GM12874 (cell line): ENCODE data around the gene CSF1.

ENCODE experiments used
- TF ChIP-seq, protein P1 (sequence below): IDR thresholded peaks from 2 replicates; pipeline ENCODE4 v1.5.1; 2011; ENCODE audit warnings: low read depth, mild to moderate bottlenecking, control low read depth, low read length, moderate library complexity; ENCODE audit not compliant: insufficient read depth

Gene CSF1

DNA sequence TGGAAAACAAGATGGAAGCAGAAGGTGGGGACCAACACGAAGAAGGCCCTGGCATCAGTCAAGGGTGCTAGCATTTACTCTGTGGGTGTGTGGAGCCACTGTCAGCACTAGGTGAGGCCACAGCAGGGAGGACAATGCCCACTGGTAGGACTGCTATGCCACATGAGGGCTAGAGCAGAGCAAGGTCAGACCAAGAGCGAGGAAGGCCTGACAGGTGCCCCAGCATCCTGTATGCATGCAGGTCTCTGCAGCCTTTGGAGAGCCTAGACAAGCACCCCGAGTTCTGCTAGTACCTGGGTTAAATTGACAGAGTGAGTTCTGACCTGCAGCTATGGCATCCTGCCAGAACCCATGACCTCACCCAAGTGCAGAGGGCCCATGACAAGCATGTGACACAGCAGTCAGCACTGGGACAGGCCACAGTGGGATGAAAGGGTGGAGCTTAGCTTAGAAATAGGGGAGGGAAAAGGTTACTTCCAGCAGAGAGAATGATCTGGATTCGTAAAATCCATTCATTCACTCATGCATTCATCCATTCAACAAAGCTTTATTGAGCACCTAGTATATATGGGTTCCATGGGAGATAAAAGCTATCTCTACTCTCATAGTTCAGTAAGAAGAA lies 9.0 kb upstream of the CSF1 start:
- TF ChIP-seq, protein P1, sequence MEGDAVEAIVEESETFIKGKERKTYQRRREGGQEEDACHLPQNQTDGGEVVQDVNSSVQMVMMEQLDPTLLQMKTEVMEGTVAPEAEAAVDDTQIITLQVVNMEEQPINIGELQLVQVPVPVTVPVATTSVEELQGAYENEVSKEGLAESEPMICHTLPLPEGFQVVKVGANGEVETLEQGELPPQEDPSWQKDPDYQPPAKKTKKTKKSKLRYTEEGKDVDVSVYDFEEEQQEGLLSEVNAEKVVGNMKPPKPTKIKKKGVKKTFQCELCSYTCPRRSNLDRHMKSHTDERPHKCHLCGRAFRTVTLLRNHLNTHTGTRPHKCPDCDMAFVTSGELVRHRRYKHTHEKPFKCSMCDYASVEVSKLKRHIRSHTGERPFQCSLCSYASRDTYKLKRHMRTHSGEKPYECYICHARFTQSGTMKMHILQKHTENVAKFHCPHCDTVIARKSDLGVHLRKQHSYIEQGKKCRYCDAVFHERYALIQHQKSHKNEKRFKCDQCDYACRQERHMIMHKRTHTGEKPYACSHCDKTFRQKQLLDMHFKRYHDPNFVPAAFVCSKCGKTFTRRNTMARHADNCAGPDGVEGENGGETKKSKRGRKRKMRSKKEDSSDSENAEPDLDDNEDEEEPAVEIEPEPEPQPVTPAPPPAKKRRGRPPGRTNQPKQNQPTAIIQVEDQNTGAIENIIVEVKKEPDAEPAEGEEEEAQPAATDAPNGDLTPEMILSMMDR = no peak

- TF ChIP-seq, protein P1 = no peak
Measured at GRCh38 chr1:109902204-109902985, 8.3 kb upstream of the CSF1 start.

GRCh38 chr1:109903376-109903930 lies 7.2 kb upstream of the CSF1 start:
- TF ChIP-seq, protein P1 = no peak

DNA sequence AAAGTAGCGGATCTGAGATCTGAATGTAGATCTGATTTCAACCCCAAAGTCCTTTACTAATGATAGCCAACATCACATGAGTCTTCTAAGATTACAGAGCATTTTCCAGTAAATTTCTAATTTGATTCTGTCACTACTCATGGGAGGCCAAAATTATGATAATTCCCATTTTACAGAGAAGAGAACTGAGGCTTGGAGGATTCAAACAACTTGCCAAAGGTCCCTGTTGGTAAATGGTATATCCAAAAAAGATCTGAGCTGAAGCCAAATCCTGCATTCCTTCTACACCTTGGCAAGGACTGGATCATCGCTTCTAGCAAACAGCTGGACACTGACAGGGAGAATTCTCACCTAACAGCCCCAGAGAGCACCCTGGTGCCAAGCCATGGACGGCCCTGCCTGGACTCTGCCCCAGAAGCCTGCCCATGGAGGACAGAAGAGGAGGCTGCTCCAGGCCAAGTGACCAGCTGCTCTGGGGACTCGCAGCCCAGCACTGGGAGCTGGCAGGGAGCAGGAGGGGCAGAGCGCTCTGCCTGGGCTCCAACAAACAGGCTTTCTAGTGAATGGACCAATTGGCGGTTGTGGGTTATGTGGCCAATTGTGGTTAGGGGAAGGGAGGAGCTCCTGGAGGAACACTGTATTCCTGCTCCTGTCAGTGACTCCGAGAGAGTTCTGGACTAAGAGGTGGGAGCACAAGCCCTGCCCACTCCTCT lies 6.4 kb upstream of the CSF1 start:
- TF ChIP-seq, protein P1 = no peak

DNA sequence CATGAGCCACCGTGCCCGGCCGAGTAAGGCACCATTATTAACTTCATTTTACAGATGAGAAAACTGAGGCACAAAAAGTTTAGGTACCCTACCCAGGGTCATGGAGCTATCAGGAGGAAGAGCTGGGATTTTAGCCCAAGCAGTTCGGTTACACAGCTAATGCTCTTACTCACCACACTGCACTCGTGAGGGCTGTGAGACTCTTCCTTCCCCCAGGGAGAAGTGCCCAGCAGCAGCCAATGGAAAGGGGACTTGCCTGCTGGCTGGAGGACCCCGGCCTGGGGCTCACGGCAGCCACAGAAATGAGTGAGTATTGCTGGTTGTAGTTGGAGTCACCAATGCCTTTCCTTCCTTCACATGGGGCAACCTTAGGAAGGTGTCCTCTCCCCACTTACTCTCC lies 5.2 kb upstream of the CSF1 start:
- TF ChIP-seq, protein P1 = no peak

GRCh38 chr1:109906160-109906838 lies 4.3 kb upstream of the CSF1 start:
- TF ChIP-seq, protein P1 = no peak

DNA sequence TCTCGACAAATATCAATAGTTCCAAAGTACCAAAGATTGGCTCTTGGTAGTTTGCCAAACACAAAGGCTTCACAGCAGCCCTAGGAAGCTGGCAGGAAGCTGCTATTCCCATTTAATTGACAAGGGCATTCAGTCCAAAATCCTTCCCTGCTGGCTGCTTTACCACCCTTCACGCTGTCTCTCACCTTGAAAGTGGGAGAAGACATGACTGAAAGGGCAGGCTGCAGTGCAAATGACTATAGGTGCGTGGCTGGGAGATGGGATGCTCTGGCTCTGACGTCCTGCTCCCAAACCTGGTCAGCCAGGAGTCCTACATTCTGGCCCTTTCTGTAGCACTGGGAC lies 3.8 kb upstream of the CSF1 start:
- TF ChIP-seq, protein P1 = no peak
